Stomach (tissue), 4 donors: ENCODE data around the gene IL17RC.

Experiments used
- CTCF ChIP-seq, 7 experiments: fragments of 450-650 bp in 4 of 7; fragments of 200-600 bp in 3 of 7; sonication (generic) in 3 of 7; IDR thresholded peaks; one replicate each; pipeline ENCODE4 v1.5.1; 2016 to 2019; ENCODE audit warnings: antibody characterized with exemption in 7 of 7, control low read depth in 2 of 7, mild to moderate bottlenecking in 1 of 7
- POLR2A ChIP-seq, 4 donors: fragments of 450-650 bp; IDR thresholded peaks; one replicate each; pipeline ENCODE4 v1.6.1; 2016; ENCODE audit warnings: antibody characterized with exemption in 4 of 4, control low read depth in 2 of 4, mild to moderate bottlenecking in 1 of 4, moderate library complexity in 1 of 4
- POLR2AphosphoS5 ChIP-seq, 3 donors: sonication (generic); formaldehyde crosslinking; IDR thresholded peaks; one replicate each; pipeline ENCODE4 v1.6.1; 2016; ENCODE audit warnings: antibody characterized with exemption in 3 of 3

GRCh38 chr3:9912294-9912935 is 4.5 kb upstream of the IL17RC start:
- TF ChIP-seq CTCF (IDR thresholded peaks at IDR 0.05) = no peak
- no peak for TF ChIP-seq POLR2A (IDR thresholded peaks at IDR 0.05)
- peak in 2 of 3 donors; percentile 49 to 66 for TF ChIP-seq POLR2AphosphoS5 (IDR thresholded peaks at IDR 0.05)
